ENCODE measurements around the gene RACK1.

Gene RACK1

DNA sequence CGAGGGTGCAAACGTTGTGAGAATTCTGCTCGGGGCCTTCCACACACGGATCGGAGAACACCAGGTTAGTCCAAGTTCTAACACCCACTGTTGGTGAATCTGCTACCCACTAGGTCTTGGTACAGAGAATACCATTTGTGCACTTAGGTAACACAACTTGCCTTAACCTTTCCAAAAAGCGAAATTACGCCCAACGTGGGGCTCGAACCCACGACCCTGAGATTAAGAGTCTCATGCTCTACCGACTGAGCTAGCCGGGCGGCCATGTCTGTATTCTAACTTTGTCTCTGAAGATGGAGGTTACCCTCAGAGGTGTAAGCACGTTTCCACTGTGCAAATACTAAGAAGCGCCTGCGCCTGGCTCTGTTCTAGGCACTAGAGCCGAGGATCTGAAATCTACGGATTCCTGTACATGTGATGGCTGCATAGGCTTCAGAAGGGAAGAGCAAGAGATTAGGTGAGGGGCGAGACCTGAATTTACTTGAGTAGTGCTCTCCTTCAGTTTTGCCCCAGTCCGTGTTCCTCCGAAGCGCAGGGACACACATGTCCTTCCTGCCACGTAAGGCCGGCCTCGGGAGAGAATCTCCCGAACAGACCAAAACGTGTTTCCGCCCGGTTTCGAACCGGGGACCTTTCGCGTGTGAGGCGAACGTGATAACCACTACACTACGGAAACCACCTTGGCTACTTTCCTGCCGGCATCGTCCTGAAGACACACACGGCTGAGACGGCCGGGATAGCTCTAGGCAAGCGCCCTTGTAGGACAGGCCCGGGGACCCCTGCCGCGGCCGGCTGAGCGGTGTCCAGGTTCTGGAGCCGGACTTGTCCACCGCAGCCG, 21.7 kb downstream of the RACK1 start:
- DNase-seq (ENCODE audit: extremely low read depth, low read depth), result peak; percentile 90
- TF ChIP-seq, protein P1, sequence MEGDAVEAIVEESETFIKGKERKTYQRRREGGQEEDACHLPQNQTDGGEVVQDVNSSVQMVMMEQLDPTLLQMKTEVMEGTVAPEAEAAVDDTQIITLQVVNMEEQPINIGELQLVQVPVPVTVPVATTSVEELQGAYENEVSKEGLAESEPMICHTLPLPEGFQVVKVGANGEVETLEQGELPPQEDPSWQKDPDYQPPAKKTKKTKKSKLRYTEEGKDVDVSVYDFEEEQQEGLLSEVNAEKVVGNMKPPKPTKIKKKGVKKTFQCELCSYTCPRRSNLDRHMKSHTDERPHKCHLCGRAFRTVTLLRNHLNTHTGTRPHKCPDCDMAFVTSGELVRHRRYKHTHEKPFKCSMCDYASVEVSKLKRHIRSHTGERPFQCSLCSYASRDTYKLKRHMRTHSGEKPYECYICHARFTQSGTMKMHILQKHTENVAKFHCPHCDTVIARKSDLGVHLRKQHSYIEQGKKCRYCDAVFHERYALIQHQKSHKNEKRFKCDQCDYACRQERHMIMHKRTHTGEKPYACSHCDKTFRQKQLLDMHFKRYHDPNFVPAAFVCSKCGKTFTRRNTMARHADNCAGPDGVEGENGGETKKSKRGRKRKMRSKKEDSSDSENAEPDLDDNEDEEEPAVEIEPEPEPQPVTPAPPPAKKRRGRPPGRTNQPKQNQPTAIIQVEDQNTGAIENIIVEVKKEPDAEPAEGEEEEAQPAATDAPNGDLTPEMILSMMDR (IDR thresholded peaks at IDR 0.05; ENCODE audit: low read depth, low read length, missing control alignments), result no peak
- H3K4me3 ChIP-seq (replicated peaks; ENCODE audit: low read depth, low read length), result peak overlapping the region; percentile 79

DNA sequence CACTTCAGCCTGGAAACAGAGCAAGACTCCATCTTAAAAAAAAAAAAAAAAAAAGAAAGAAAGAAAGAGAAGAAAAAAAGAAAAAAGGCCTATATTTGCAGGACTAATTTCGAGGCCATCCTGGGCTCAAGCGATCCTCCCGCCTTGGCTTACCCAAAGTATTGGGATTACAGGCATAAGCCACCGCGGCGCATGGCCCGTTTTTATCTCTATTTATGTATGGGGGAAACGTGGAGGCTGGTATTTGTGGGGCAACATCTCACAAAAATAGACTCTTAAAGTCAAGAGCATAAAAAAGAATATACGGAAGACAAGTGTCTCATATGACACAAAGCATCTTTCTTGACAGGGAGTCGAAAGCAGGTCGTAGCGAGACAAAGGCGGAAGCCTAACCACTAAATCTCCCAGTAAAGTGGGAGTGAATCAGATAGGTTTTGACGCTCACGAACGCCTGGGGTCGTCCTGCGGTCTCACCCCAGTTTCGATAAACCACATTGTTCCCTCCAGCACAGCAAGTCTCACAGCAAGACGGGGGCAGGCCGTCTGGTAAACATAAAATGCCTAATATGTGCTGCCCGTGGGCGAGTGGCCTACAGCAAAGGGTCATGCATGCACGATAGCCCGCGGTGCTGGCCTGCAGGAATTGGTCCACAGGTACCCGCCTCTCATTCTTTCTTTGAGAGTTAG, 22.5 kb downstream of the RACK1 start:
- H3K4me3 ChIP-seq (replicated peaks; ENCODE audit: low read depth, low read length), result peak overlapping the region; percentile 6
- TF ChIP-seq, protein P1 (IDR thresholded peaks at IDR 0.05; ENCODE audit: low read depth, low read length, missing control alignments), result no peak
- DNase-seq (ENCODE audit: extremely low read depth, low read depth), result no peak

GRCh38 chr5:181220178-181220515, 23.6 kb downstream of the RACK1 start:
- DNase-seq (ENCODE audit: extremely low read depth, low read depth), result no peak
- H3K4me3 ChIP-seq (replicated peaks; ENCODE audit: low read depth, low read length), result no peak overlapping the region
- TF ChIP-seq, protein P1 (IDR thresholded peaks at IDR 0.05; ENCODE audit: low read depth, low read length, missing control alignments), result no peak

- H3K4me3 ChIP-seq (replicated peaks; ENCODE audit: low read depth, low read length), result no peak overlapping the region
- TF ChIP-seq, protein P1 (IDR thresholded peaks at IDR 0.05; ENCODE audit: low read depth, low read length, missing control alignments), result no peak
- no peak for DNase-seq (ENCODE audit: extremely low read depth, low read depth)
These were observed 24.2 kb downstream of the RACK1 start for GRCh38 chr5:181219262-181220177.

DNA sequence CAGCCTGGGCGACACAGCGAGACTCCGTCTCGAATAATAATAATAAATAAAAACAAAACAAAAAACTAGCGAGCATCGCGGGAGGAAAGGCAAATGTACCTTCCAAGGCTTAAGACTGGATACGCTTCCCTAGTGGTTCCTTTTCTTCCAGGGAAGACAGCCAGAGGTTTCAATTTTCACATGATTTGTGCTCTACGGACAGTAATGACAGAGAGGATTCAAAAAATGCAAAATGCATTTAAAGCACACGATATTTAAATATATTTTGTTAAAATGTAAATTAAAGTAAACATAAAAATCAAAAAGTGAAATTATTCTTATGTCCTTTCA, 24.9 kb downstream of the RACK1 start:
- no peak for DNase-seq (ENCODE audit: extremely low read depth, low read depth)
- TF ChIP-seq, protein P1 (IDR thresholded peaks at IDR 0.05; ENCODE audit: low read depth, low read length, missing control alignments), result no peak
- peak overlapping the region; percentile 37 for H3K4me3 ChIP-seq (replicated peaks; ENCODE audit: low read depth, low read length)

- peak overlapping the region; percentile 42 for H3K4me3 ChIP-seq (replicated peaks; ENCODE audit: low read depth, low read length)
- DNase-seq (ENCODE audit: extremely low read depth, low read depth), result no peak
- TF ChIP-seq, protein P1 (IDR thresholded peaks at IDR 0.05; ENCODE audit: low read depth, low read length, missing control alignments), result no peak
These were observed 26.0 kb downstream of the RACK1 start for GRCh38 chr5:181217803-181218062.

Data from HFF-Myc (cell line).